Fibroblast of skin of right biceps (primary cell): Measurements from ENCODE around the gene SIX1.

ENCODE experiments used
- DNase-seq: peaks from one replicate; pipeline ENCODE4 v3.0.0-alpha.2; 2013

Gene SIX1

DNA sequence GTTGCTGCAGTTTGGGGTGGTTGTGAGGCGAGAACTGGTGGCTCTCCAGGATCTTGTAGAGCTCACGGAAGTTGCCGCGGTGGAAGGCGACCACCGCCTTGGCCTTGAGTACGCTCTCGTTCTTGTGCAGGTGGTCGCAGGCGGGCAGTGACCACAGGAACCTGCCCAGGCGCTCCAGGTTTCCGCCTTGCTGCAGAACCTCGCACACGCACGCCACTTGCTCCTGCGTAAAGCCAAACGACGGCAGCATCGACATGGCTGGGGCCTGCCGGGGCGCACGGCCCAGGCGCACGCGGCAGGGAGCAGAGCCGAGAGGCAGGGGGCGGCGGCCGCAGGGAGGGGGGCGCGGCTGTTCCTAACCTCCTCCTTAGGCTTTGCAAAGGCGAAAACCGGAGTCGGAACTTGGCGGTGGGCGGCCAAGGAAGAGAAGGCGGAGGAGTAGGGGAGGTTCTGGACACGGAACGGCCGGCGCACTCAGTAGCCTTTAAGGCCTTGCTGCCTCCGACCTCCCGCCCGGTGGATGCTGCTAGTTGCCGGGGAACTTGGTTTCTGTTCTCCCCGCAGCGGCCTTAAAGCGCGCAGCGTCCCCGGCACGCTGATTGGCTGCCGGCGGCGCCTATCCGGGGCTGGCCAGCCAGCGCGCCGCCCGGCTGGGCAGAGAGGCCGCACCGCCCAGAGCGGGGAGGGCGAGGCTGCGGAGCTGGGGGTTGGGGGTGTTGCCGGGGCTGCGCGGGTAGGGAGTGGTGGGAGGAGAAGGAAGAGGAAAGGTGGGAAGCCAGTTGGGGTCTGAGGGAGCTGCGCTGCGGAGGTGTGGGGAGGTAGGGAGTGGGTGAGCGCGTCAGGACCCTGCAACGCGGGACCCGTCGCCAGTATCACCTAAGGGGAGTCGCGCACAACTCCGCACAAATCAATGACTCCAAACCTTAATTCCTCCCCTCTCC lies at the start of gene SIX1:
Gene SIX1 (minus strand): TSS at position 544 of the 941 bp plus-strand sequence. CDS start 288 bp downstream, at position 256.
- DNase-seq, result peak; percentile 93

DNA sequence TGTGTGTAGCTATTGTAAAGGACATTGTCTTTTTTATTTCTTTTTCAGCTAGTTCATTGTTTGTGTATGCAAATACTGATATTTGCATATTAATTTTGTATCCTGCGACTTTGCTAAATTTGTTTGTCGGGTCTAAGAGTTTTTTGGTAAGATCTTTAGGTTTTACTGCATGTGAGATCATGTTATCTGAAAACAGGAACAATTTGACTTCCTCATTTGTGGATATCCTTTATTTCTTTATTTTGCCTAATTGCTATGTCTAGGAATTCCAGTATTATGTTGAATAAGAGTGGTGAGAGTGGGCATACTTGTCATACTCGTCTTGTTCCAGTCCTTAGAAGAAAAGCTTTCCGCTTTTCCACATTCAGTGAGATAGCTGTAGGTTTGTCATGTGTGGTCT lies 46.0 kb upstream of the SIX1 start:
- no peak for DNase-seq

DNA sequence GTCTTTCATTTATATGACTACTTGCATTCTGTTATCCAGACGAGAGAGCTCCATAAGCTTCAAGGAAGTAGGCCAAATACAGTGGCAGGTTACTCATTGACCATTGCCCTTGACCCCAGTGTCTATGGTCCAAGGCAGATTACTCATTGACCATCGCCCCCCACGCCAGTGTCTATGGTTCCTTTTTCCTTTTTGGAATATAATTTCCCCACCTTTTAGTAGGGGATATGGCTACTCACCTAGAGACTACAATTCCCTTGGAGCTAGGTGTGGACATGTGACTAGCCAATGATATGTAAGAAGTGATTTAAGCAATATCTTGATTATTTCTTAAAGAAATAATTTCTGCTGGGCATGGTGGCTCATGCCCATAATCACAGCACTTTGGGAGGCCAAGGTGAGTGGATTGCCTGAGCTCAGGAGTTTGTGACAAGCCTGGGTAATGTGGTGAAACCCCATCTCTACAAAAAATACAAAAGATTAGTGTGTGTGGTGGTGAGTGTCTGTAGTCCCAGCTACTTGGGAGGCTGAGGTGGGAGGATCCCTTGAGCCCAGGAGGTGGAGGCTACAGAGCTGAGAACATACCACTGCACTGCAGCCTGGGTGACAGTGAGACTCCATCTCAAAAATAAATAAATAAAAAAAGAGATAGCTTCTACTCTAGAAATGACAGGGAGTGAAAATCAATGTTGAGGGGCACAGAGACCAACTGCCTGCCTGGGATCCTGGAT lies 42.3 kb upstream of the SIX1 start:
- DNase-seq, result no peak

DNA sequence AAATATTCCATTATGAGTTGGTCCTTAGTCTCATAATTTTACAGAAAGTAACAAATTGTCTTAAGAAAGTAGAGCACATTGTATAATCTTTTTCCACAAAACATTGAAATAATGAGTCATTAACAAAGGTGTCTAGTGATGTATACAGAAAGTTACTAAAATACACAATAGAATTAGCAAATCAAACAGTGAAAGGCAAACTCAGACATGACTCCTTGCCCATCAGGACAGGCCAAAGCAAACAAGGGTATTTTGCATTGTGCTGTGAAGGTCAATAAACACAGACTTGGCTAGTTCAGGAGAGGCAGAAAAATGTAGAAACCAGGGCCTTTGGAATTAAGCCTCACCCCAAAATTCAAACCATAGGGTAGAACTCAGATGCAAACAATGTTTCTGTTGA lies 37.6 kb upstream of the SIX1 start:
- no peak for DNase-seq

DNA sequence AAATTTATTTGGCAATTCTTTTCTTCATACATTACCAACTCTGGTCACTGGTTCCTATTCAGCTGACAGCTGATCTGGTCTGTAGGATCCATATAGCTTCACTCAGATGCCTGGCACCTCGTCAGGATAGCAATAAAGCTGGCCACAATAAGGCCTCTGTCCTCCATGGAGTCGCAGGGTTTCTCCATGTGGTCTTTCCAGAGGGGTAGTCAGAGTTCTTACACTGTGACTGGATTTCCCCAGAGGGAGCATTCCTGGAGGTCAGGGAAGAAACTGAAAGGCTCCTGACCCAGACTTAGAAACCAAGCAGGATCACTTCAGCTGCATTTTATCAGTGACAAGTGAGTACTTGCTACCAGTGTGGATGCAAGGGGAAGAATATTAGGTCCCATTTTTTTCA lies 34.9 kb upstream of the SIX1 start:
- DNase-seq, result peak; percentile 29

DNA sequence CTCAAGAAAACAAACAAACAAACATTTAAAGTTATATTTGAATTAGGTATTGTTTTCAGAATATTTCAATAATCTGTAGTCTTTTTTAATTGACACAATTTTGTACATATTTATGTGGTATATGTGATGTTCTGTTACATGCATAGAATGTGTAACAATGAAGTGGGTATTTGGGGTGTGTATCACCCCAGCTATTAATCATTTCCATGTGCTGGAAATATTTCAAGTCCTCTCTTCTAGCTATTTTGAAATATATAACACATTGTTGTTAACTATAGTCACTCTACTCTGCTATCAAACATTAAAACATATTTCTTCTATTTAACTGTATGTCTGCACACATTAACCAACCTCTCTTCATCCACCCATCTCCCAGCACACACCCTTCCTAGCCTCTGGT lies 32.0 kb upstream of the SIX1 start:
- peak; percentile 41 for DNase-seq

DNA sequence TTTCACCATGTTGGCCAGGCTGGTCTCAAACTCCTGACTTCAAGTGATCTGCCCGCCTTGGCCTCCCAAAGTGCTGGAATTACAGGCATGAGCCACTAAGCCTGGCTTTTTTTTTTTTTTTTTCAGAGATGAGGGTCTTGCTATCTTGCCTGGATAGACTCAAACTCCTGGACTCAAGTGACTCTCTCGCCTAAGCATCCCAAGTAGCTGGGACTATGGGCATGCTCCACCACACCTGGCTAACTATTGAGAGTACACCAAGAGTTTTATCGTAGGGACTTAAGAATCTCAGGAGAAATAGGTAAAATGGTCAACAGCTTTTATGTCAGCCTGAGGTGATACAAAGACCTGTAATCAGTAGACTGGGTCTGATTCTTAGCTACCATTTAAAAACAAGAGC lies 31.2 kb upstream of the SIX1 start:
- DNase-seq, result no peak

DNA sequence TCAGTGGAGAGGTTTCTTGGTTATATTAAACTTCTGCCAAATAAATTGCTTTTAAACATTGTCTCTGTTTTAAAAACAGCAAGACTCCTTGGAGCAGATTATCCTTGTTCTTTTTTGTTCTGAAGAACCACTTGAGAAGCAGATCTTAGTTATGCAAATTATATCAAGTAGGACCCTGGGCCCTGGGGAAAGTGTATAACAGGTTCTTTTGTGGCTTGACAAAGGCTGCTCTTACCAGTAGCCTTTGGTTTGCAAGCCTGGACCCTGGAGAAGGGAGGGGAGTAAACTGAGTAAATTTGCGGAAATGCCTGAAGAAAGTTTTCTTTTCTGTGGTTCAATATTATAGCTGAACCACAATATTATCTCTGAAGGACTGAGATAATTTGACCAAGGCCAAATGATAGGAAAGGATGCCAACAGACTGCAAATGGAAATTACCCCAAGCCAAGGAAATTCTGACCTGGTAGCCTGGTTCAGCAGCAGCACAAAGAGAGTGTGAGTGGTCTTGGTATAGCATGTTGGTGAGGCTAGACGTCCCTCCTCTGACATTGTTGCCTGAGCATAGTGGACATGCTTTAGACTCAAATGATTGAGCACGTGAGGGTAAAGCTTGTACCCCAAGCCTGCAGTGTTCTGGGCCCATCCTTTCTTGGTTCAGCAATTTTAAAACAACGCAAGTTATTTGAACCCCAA lies 30.4 kb upstream of the SIX1 start:
- DNase-seq, result no peak

DNA sequence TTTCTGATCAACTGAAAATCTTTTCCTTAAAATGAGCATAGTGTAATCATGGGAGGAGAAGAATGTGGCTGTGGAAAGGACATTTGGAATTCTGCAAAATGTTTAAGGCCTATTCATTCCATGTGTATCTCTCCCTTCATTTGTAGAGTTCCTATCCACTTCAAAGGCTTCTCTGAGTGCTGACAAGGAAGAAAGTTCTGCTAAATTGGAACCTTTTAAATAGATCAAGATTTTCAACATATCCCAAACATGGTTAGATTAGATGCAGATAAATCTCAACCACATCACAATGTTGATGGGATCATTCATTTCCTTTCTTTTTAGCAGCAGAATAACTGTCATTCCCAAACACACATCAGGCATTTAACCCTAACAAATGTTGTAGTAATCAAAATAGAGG lies 28.4 kb upstream of the SIX1 start:
- peak; percentile 45 for DNase-seq

DNA sequence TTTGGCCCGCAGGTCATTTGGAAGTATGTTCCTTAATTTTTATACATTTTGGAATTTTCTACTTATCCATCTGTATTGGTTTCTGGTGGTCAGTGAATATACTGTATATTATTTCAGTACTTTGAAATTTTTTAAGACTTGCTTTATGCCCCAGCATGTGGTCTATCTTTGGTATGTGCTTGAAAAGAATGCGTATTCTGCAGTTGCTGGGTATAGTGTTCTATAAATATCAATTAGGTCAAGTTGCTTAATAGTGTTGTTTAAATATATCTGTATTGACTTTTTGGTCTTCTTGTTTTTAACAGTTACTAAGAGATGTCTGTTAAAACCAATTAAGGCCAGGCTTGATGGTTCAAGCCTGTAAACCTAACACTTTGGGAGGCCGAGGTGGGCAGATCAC lies 21.7 kb upstream of the SIX1 start:
- no peak for DNase-seq

DNA sequence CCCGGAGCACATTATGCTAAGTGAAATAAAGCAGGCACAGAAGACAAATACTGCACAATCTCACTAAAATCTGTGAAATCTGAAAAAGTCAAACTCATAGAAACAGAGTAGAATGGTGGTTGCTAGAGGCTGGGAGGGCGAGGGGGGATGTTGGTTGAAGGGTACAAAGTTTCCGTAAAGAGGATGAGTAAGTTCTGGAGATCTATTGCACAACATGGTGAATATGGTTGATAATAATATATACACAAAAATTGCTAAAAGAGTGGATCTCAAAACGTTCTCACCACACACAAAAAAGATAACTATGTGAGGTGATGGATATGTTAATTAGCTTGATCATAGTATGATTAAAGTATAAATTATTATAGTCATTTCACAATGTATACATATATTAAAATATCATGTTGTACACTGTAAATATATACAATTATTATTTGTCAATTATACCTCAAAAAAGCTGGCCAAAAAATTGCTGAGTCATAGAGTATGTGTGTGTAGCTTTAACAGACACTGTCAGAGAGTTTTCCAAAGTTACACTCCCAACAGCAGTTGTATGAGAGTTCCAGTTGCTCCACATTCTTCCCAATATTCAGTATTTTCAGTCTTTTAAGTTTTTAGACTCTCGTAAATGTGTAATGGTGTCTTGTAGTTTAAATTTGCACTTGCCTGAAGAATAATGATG lies 19.3 kb upstream of the SIX1 start:
- no peak for DNase-seq

DNA sequence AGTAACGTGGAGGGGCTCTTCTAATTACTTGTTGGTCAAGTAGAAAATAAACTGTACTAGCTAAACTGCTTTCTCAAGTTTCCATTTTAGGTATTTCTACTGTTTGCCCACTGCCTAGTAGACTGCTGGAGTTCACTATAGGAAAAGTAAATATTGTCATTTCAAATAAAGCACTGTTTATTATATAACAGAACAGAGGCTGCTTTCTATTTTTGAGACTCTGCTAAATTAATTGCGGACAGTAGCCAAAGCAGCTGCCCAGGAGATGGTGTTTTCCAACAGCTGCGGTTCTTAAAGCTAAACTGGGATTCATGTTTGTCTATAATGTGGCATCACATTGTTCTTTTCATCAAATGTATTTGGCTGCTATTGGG lies 15.9 kb upstream of the SIX1 start:
- DNase-seq, result no peak

DNA sequence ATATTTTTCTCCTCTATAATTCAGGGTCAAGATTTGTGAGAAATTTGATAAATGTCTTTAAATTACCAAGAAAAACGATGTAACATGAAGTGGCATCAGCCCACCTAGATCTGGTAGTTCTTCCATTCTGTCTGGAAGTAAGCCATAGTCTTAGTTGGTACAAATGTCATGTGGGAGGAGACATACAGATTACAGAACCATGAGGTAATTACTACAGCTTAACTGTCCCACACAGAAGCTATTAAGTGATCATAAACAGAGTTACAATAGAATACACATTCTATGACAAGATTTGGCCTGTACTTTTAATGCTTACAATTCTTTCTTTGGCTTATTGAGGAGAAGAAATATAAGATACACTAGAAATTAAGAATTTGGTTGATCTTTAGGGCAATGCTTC lies 13.7 kb upstream of the SIX1 start:
- DNase-seq, result no peak

DNA sequence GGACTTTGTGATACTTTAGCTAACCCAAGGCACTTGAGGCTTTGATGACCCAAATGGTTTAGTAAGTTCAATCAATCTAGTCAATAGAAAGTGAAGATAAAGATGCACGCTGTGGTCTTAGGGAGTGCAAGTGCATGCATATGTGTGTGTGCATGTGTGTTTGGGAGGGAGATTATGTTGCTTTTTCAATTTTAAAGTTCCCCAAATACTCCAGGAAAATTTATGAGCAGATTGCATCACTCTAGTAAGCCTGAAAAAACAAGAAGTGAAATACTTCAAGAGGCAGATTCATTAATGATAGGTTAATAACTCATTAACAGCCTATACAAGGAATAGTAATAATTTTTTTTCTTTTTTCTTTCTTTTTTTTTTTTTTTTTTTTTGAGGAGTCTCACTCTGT lies 12.4 kb upstream of the SIX1 start:
- DNase-seq, result no peak

DNA sequence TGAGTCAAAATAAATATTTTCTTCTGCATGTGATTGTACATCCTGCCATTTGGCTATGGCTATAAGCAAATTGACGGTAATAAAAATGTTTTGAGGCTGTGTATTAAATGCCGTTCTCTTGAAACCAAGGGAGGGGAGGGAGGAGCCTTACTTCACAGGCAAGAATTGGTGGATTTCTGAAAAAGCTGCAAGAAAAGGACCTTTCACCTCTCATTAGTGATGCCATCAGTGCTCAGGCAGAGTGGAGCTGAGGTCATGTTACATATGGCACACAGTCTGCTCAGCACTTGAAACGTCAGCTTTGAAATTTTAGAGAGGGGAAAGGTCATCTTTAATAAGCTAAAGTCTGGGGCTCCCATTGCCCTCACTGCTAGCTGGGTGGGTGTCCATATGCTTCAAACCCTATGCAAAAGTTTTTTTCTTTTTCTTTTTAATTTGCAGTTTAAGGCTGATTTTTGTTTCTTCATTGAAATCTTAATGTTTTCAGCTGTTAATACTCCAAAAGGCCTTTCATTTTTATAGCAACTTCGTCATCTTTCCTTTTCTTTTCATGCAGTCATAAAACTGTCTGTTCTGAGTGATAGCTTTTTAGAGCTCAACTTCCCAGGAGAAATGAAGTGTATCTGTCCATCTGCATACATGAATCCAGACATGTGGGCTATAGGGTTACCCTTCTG lies 9.8 kb upstream of the SIX1 start:
- no peak for DNase-seq

DNA sequence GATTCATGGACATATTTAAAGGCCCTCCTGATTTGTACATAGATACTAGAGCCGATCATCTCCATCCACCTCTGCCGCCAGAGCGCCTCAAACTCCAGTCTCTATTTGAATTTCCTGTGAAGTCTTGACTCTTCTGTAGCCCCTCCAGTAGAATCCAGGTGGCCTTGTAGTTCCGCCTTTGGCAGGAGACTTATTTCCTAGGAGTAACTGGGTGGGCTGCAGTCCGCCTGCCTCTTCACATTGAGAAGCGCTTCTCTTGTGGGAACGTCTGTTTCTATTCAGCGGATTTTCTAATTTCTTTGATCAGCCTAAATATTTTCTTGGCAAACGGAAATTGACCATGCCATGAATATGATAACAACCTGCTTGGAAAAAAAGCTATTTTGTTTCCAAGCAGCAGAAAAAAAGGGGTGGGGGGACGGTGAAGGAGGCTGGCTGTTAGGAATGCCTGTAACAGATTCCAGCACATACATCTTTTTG lies 9.0 kb upstream of the SIX1 start:
- DNase-seq, result no peak

DNA sequence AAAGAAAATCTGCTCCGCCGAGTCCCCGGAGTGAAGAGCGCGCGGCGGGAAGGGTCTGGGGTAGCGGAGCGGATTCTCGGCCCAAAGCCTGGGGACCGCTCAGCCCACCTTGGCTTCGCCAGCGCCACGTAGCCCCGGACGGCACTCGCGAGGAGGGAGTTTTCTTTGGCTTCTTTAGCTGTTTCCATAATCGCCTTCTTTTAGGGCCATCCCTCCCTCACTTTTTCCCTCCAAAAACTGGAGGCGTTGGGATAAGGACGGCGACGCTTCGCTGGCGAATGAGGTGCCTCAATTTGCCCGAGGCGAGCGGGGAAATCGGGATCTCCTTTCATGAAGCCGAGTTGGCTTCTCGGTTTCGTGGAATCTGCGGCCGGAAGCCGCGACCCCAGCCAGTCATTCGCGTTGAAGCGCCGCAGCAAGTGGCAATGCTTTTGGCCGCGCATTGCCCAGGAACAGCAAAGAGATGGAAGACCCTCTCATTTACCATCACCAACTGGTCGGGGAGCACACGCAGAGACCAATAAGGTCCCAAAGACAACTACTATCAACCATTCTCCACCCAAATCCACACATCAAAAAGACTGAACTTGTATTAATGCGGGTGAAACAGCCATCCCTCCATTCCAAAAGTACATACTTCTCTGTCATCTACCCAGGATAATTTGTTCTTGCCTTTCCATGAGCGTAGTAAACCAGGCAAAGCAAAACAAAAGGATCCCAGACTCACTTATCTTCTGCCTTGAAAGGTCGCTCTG lies 8.4 kb upstream of the SIX1 start:
- DNase-seq, result peak; percentile 44

DNA sequence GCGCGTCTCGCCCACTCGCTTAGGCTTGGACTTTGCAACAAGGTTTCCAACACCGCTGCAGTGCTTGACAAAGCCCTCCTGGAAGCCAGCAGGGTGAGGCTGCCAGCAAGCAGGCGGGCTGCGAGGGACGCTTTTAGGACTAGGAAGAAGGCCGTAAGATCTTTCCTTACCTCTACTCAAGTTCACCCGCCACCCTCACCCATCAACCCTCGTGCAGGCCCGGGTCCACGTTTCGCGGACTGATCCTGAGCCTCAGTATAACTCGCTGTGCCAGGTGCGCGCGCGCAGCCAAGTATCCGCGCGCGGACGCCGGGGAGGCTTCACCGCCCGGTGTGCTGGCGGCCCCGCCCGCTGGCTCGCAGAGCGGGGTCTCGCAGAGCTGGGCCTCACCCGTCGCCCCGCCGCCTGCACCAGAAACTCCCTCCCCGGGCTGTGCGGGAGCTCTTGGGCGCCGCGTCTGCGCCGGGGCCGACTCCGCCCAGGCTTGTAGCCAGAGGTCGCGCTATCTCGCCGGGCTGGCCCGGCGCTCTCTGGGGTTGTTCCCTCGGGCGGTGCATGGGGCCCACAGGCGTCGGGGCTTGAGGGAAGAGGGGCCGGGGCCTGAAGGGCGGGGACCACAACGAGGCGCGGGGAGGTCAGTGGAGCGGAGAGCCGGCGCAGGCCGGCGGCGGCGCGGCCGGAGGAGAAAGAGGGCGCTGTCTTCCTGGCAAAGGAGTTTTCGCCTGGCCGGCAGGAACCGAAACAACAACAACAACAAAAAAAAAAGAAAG lies 7.6 kb upstream of the SIX1 start:
- DNase-seq, result peak; percentile 70

DNA sequence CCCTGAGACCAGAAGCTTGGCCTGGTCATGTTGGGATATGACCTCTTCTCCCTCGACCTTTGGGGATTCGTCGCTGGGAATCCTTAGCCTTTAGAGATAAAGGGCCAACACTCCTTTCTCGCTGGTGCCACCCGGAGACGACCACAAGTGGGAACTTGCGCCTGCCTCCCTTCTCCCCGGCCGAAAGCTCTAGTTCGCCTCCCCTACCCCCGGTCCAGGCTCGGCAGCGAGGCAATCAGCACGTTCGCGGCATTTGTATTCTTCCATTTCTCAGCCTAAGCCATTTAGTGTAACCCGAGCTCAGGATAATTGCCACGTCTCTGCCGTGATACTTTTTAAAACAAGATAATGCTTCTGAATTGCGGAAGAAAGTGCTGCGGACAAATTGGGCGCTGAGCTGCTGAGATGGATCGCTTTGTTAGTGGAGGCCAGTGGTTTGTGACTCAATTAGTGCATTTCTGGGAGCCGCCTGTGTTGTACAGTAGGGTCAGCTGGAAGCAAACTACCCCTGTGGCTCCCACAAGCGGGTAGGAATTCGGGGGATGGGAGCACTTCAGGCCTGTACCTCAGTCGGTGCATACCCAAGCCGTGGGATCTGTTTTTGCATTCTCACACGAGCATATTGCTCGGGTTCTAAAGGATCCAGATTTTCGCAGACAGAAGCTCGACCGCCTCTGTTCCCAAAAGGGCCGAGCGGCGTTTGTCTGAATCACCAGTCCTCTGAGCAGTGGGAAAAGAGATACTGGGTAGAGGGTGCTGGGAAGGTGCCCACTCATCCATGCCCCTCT lies 6.8 kb upstream of the SIX1 start:
- DNase-seq, result peak; percentile 77
